Activated CD8-positive, alpha-beta memory T cell treated with anti-CD3 and anti-CD28 coated beads for 36 hours (primary cell): ENCODE data around the gene FEV. TPM values are rescaled to one million over a fixed set of nuclear protein-coding genes. Genes with fewer than 3 reads are reported as not detected.

Experiments
- CTCF ChIA-PET: fragments of 350-600 bp; sonication (Branson Sonifier 250); formaldehyde crosslinking; loops from one replicate; lab custom pipeline; 2021; ENCODE audit warnings: antibody characterized with exemption; lab: Charles Lee
- POLR2A ChIA-PET: fragments of 350-600 bp; sonication (Branson Sonifier 250); formaldehyde crosslinking; loops from one replicate; lab custom pipeline; 2021; ENCODE audit warnings: antibody characterized with exemption; lab: Charles Lee
- total RNA-seq, 2 experiments: library from RNA; stranded (reverse); gene quantifications; one replicate each; pipeline ENCODE4 v1.2.3, GENCODE V29; 2021

The FEV gene
- total RNA-seq = not detected

- ChIA-PET POLR2A (no interaction called here), CTCF (interaction anchor here (1.2 to 5.7 kb wide), 2 partner anchors 11 to 87 kb away, joined by 3 to 76 read pairs; partner anchors contain the start of gene CRYBA2)
Measured at GRCh38 chr2:218985021-218985324, at the start of gene FEV. Gene FEV (minus strand): TSS chr2:218985184. CDS start chr2:218985075, 109 bp downstream.

DNA sequence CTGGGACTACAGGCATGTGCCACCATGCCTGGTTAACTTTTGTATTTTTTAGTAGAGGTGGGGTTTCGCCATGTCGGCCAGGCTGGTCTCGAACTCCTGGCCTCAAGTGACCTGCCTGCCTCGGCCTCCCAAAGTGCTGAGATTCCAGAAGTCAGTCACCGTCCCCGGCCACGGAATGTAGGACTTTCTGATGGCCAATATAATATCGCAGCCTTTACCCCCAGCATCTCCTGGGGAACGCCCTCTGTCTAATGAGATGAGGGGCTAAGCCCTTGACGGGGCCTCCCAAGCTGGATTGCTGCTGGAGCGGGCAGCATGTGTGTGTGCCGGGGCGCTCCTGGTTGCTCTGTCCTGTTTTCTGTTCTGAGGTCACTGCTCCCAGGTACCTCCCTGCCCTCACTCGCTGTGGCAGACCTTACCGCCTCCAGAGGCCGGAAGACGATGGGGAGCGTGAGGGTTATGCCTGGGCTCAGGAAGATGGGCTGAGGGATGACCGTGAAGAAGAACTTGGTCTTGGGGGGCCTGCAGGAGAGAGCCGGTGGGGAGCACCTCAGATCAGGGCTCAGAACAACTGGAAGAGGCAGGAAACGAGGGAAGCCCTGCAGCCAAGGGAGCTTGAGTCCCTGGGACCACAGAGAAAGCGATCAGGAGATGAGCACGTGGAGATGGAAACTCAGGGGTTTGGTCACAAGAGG lies 47.2 kb upstream of the FEV start:
- ChIA-PET CTCF (interaction anchor here (0.7 to 1.1 kb wide), 2 partner anchors 26 to 89 kb away, joined by 3 to 8 read pairs; no protein-coding TSS in a partner anchor), POLR2A (no interaction called here)

DNA sequence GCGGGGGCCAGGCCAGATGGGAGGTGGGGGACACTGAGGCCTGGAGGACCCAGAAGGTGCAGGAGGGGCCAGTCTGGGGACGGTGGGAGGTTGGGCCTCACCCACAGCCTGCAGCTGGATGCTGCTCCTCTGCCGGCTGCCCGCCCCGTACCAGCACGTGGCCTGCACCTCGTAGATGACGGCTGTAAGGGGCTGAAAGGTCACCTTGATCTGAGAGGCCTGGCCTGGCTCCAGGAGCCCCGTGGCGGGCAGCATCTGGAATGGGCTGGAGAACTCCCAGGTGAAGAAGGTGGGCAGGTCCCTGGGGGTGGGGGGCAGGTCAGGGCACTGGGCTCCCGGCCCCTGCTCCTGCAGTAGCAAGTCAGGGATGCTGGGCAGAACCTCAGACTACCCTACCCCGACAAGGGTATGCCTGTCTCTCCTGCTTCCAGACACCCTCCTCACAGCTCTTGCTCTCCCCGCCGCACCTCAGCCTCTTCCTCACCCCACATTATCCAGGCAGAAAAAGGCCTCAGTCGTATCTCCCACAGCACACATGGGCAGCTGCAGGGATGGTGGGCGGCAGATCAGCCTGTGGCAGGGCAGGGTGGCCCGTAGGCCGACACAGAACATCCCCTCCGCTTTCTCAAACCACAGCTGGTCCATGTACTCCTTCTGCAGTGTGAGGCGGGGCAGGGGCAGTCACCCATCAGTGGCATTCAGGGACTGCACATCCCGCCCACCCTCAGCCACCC lies 46.2 kb upstream of the FEV start:
- ChIA-PET POLR2A (no interaction called here), CTCF (interaction anchor here (1.0 to 1.1 kb wide), 2 partner anchors 10 to 27 kb away, joined by 3 to 8 read pairs; no protein-coding TSS in a partner anchor)

DNA sequence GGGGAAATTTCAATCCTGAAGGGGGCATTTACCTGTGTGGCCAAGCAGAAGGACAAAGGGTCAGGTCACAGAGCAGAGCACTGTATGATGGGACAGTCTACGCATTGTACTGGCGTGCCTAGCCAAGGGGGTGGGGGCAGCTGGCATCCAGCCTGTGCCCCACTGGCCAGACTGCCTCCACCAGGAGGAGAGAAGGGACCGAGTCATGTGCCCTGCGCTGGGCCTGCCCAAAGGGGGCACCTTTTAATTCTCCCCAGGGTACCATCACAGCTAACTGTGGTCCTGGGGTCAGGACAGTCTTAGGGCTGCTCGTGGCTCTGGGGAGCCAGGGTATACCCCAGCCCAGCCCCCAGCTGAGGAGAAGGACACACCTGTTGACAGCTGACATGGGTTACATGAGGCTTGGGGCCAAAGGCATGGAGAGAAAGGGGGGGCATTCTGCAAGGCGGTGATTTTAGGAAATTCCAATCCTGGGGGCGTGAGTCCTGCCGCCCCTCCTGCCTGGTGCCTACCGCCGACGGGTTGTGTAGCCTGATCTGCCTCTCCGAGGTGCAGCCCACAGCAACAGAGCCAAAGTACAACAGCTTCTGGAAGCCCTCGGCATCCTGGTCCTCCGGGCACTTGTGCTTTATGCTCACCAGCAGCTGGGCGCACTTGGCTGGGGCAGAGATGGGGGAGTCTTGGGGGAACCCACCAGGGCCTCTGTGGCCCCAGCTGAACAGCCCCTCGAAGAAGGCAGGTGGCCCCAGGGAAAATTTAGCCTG lies 45.4 kb upstream of the FEV start:
- ChIA-PET CTCF (interaction anchor here (0.6 to 2.4 kb wide), 44 partner anchors 8 to 286 kb away, joined by 3 to 17 read pairs (median 4); partner anchors contain the start of genes CFAP65 and CNPPD1), POLR2A (no interaction called here)

- ChIA-PET POLR2A (no interaction called here), CTCF (interaction anchor here (0.6 to 2.4 kb wide), 47 partner anchors 9 to 287 kb away, joined by 3 to 17 read pairs (median 4); partner anchors contain the start of genes CFAP65 and CNPPD1)
Measured at GRCh38 chr2:219029829-219030165, 44.8 kb upstream of the FEV start.

DNA sequence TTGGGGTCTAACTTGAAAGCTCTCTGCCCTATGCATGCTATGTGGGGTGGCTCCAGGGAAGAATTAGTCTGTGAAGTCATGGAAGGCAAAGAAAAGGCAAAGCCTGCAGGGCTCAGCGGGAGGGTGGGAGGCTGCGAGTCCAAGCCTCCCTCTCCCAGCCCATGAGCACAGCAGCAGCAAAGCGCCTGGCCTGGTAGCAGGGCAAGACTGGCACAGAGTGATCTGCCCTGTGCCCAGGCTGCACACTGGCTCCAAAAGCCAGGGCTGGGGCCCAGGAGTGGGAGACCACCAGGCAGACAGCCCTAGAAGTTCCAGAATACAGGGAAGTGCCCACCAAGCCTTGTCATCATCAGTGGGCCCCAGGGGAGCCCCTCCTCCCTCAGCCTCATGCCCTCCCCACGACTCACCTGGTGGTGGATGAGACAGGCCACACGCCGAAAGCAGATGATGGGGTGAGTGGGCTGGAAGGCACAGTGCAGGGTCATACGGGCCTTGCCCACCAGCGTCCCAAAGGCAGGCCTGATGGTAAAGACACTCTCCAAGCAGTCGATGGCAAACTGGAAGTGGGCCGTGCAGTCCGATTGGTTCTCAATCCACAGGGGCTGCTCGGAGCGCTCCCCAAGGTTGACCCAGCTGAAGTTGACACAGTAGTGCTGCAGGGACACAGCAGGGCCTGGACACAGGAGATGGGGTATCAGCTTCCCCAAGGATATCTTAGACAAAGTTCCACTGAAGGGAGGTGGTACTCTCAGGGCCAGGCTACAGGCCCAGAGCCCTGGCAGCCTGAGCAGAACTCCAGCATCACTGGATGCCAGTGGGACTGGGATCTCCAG lies 44.2 kb upstream of the FEV start:
- POLR2A ChIA-PET = no interaction called here
- CTCF ChIA-PET = interaction anchor here (0.6 to 2.4 kb wide), 46 partner anchors 9 to 288 kb away, joined by 3 to 17 read pairs (median 4); partner anchors contain the start of gene CFAP65

GRCh38 chr2:219028141-219028540 lies 43.2 kb upstream of the FEV start:
- POLR2A ChIA-PET = no interaction called here
- CTCF ChIA-PET = interaction anchor here (0.6 to 2.4 kb wide), 4 partner anchors 11 to 304 kb away, joined by 3 to 14 read pairs (median 4); partner anchors contain the start of genes CFAP65 and RESP18

DNA sequence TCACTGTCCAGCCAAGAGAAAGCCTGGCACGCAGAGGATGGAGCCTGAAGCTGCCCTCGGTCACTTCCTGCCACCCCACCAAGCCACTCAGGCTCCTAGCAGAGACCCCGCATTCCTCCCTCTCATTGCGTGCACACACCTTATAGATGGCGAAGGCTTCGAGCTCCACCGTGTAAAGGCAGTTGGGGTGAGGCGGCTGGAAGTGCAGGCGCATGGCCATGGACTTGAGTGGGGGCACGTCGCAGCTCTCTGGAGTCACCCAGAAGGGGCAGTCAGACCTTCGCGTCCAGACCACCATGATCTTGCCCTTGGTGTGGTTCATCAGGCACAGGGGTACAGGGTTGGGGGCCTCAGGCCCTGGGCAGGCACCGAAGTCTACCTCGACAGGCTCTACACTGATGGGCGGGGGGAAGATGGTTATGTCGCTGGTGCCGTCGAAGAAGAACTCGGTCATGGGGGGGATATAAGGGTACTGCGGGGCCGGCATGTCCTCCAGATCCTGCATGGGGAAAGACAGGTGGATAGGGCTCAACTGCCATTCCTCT lies 42.6 kb upstream of the FEV start:
- ChIA-PET CTCF (interaction anchor here (0.6 to 1.0 kb wide), 3 partner anchors 12 to 305 kb away, joined by 3 to 4 read pairs (median 3); partner anchors contain the start of gene RESP18), POLR2A (no interaction called here)

DNA sequence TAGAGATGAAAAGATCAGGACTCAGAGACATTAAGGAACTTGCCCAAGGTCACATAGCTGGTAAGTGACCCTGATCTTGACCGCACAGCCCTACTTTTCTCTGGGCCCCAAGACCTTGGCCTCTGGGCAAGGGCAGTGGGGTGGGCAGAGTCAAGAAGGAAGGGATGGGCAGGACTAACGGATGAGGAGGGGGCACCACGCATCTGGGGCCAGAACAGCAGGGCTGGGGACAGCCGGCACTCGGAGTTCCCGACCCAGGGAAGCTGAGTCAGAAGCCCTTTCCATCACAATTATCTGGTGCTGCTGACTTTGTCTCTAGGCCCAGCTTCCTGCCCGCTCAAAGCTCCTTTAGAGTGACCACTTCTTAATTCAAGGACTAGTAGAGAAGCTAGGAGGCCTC lies 42.0 kb upstream of the FEV start:
- POLR2A ChIA-PET = no interaction called here
- CTCF ChIA-PET = interaction anchor here (0.5 to 1.0 kb wide), 3 partner anchors 11 to 94 kb away, joined by 3 read pairs; no protein-coding TSS in a partner anchor

- ChIA-PET POLR2A (no interaction called here), CTCF (interaction anchor here (0.5 to 1.2 kb wide), 3 partner anchors 16 to 94 kb away, joined by 3 to 5 read pairs (median 3); no protein-coding TSS in a partner anchor)
Measured at GRCh38 chr2:219025637-219026585, 40.9 kb upstream of the FEV start.

- ChIA-PET CTCF (interaction anchor here (1.2 kb wide), 1 partner anchor 34 kb away, joined by 3 read pairs; no protein-coding TSS in a partner anchor), POLR2A (no interaction called here)
Measured at GRCh38 chr2:219024059-219024458, 39.1 kb upstream of the FEV start.

DNA sequence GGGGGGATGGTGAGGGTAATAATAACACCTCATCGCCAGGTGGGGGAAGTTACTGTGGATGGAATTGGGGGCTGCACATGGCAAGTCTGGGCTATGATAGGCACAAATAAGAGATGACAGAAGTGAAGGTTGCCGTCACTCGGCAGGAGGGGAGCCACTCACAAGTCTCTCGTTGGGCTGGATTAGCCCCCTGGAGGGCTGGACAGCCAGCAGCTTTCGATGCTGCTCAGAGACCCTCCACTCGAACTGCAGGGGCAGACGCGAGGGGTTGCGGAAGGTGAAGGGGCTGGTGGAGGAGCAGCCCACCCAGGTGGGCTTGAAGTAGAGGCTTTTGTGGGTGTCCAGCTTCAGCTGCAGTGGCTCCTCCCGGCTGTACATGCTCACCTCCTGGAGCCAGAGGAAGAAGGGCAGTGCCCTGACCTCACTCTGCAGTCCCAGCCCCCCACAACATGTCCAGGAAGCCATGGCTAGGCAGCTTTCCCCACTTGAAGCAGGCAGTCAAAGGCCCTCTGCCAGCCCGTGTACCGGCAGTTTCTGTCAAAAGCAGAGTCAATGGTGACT lies 38.1 kb upstream of the FEV start:
- POLR2A ChIA-PET = no interaction called here
- CTCF ChIA-PET = no interaction called here

- POLR2A ChIA-PET = no interaction called here
- CTCF ChIA-PET = no interaction called here
Measured at GRCh38 chr2:219022616-219023015, 37.6 kb upstream of the FEV start.

DNA sequence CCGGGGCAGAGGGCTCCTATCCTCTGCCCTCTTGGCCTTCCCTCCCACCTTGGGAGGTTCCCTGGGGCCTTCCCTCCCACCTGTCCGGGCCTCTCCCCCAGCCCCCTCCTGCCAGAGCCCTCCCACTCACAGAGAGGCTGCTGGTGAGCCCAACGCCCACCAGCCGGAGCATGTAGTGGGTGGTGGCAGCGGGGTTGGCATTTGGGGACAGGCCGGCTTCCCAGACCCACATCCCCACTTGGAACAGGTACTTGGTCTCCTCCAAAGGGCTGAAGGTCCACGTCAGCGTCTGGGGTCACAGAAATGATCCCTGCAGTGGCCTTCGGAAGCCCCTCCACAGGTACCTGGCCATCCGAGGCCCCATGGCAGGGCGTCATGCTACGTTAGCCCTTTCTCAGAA lies 37.1 kb upstream of the FEV start:
- CTCF ChIA-PET = no interaction called here
- POLR2A ChIA-PET = no interaction called here

- CTCF ChIA-PET = no interaction called here
- POLR2A ChIA-PET = no interaction called here
Measured at GRCh38 chr2:219021591-219021990, 36.6 kb upstream of the FEV start.

- ChIA-PET CTCF (interaction anchor here (2.3 kb wide), 1 partner anchor 9 kb away, joined by 11 read pairs; no protein-coding TSS in a partner anchor), POLR2A (no interaction called here)
Measured at GRCh38 chr2:219020604-219021365, 35.8 kb upstream of the FEV start.
